ENCODE results near the gene FZD8. TPM values are rescaled to one million over a fixed set of nuclear protein-coding genes. Genes with fewer than 3 reads are reported as not detected.

The FZD8 gene
- polyA plus RNA-seq (1.5 to 2.1 TPM (median 2.0 TPM) in 3 replicates), polyA minus RNA-seq (2.1 to 4.0 TPM (median 2.3 TPM) in 3 replicates)
- 0.09 TPM for polyA plus RNA-seq (2011; ENCODE audit: low read depth)
- polyA plus RNA-seq (2011; cell fraction: cytosol; rRNA removed) = 0.68 and 0.78 TPM in 2 replicates
- 4.0 and 5.5 TPM in 2 replicates for polyA plus RNA-seq (2011; cell fraction: nucleus; rRNA removed)
- 1.8 and 4.9 TPM in 2 replicates for polyA plus RNA-seq (2012; ENCODE audit: low replicate concordance)
- 5.6 TPM for polyA minus RNA-seq (2011; cell fraction: cytosol; rRNA and poly(A)+ RNA removed)
- polyA minus RNA-seq (2011; cell fraction: nucleus; rRNA and poly(A)+ RNA removed) = 8.4 and 9.7 TPM in 2 replicates

- dilution Hi-C loops (cut with MboI; ENCODE audit: extremely low pct_ligation_motif_present, low sequenced_read_pairs) = loop anchor here (25.0 kb wide), 1 partner anchor 1145 kb away; no protein-coding TSS in a partner anchor
Measured at GRCh38 chr10:35642035-35642792, at the start of gene FZD8. FZD8 (minus strand) TSS chr10:35642296; CDS start chr10:35641429, 867 bp downstream.

GRCh38 chr10:35691522-35692236 is 49.6 kb upstream of the FZD8 start:
- FAIRE-seq = no peak
- no peak overlapping the region for H3K4me2 ChIP-seq (ENCODE audit: control insufficient read depth, extremely low read depth, insufficient read depth, low read depth, low read length)
- dilution Hi-C loops (cut with MboI; ENCODE audit: extremely low pct_ligation_motif_present, low sequenced_read_pairs) = no loop called here
- no peaks in the 10 kb centered on the region for H3K36me3 ChIP-seq (ENCODE audit: control insufficient read depth in 2 of 2, extremely low read depth in 1 of 2, insufficient read depth in 2 of 2, low read length in 2 of 2)
- H3K9ac ChIP-seq (ENCODE audit: control insufficient read depth, extremely low read depth, insufficient read depth, low read length) = no peak overlapping the region
- no peaks in the 10 kb centered on the region for H3K9me1 ChIP-seq (ENCODE audit: control insufficient read depth, extremely low read depth, insufficient read depth, low read length)
- H4K20me1 ChIP-seq (ENCODE audit: control insufficient read depth, extremely low read depth, insufficient read depth, low read length) = no peaks in the 10 kb centered on the region
- no peak overlapping the region for H3K27ac ChIP-seq (ENCODE audit: control insufficient read depth, insufficient read depth, low read length)
- TF ChIP-seq CTCF (optimal IDR thresholded peaks at IDR 0.05 in 1 of 3, IDR thresholded peaks at IDR 0.05 in 1 of 3, conservative IDR thresholded peaks at IDR 0.05 in 1 of 3; ENCODE audit: extremely low read depth in 1 of 3, insufficient read depth in 2 of 3, low read length in 3 of 3) (no peak), EZH2 (IDR thresholded peaks at IDR 0.05; ENCODE audit: low read length) (no peak)
- no peak for DNase-seq (ENCODE audit: low read depth, low spot score)
- H3K4me3 ChIP-seq (ENCODE audit: control insufficient read depth in 2 of 3, extremely low read depth in 1 of 3, insufficient read depth in 2 of 3, low read depth in 1 of 3, low read length in 3 of 3) = no peak overlapping the region
- H3K4me1 ChIP-seq (ENCODE audit: control insufficient read depth, extremely low read depth, insufficient read depth, low read length) = no peaks in the 10 kb centered on the region
- H3K27me3 ChIP-seq (ENCODE audit: control insufficient read depth, extremely low read depth, insufficient read depth, low read length) = no peaks in the 10 kb centered on the region
- no peaks in the 10 kb centered on the region for H3K79me2 ChIP-seq (ENCODE audit: control insufficient read depth, insufficient read depth, low read length)
- H2AFZ ChIP-seq (ENCODE audit: control insufficient read depth, low read length) = no peak overlapping the region
- no peaks in the 10 kb centered on the region for H3K9me3 ChIP-seq (ENCODE audit: control insufficient read depth, low read depth, low read length)

More at GRCh38 chr10:35642035-35642792, at the start of gene FZD8:
- FAIRE-seq (no peak), DNase-seq (ENCODE audit: low read depth, low spot score) (no peak)
- Histone ChIP-seq H3K9me3 (ENCODE audit: control insufficient read depth, low read depth, low read length) (no peaks in the 10 kb centered on the region), H2AFZ (ENCODE audit: control insufficient read depth, low read length) (peak within 1 kb of the TSS; percentile 99), H3K27ac (ENCODE audit: control insufficient read depth, insufficient read depth, low read length) (no peak within 1 kb of the TSS), H3K4me1 (ENCODE audit: control insufficient read depth, extremely low read depth, insufficient read depth, low read length) (peaks cover 16% of the 10 kb centered on the region), H4K20me1 (ENCODE audit: control insufficient read depth, extremely low read depth, insufficient read depth, low read length) (no peaks in the 10 kb centered on the region), H3K9ac (ENCODE audit: control insufficient read depth, extremely low read depth, insufficient read depth, low read length) (peak within 1 kb of the TSS; percentile 62), H3K4me3 (ENCODE audit: control insufficient read depth in 2 of 3, extremely low read depth in 1 of 3, insufficient read depth in 2 of 3, low read depth in 1 of 3, low read length in 3 of 3) (peak within 1 kb of the TSS; percentile 65 to 81 (median 78)), H3K36me3 (ENCODE audit: control insufficient read depth in 2 of 2, extremely low read depth in 1 of 2, insufficient read depth in 2 of 2, low read length in 2 of 2) (no peaks in the 10 kb centered on the region), H3K27me3 (ENCODE audit: control insufficient read depth, extremely low read depth, insufficient read depth, low read length) (peaks cover 5% of the 10 kb centered on the region), H3K79me2 (ENCODE audit: control insufficient read depth, insufficient read depth, low read length) (peaks cover 3% of the 10 kb centered on the region), H3K4me2 (ENCODE audit: control insufficient read depth, extremely low read depth, insufficient read depth, low read depth, low read length) (peak within 1 kb of the TSS; percentile 94), H3K9me1 (ENCODE audit: control insufficient read depth, extremely low read depth, insufficient read depth, low read length) (no peaks in the 10 kb centered on the region)
- peak in 1 of 3 experiments; percentile 2 for TF ChIP-seq CTCF (optimal IDR thresholded peaks at IDR 0.05 in 1 of 3, IDR thresholded peaks at IDR 0.05 in 1 of 3, conservative IDR thresholded peaks at IDR 0.05 in 1 of 3; ENCODE audit: extremely low read depth in 1 of 3, insufficient read depth in 2 of 3, low read length in 3 of 3)
- no peak for TF ChIP-seq EZH2 (IDR thresholded peaks at IDR 0.05; ENCODE audit: low read length)

Measured in keratinocyte (primary cell).